OCI-M2 (cell line): ENCODE measurements around the gene GNLY.

ENCODE experiments used
- DNase-seq: peaks from one replicate; lab custom pipeline; 2025; ENCODE audit not compliant: unreplicated experiment; lab: John Stamatoyannopoulos, UW

GNLY gene

DNA sequence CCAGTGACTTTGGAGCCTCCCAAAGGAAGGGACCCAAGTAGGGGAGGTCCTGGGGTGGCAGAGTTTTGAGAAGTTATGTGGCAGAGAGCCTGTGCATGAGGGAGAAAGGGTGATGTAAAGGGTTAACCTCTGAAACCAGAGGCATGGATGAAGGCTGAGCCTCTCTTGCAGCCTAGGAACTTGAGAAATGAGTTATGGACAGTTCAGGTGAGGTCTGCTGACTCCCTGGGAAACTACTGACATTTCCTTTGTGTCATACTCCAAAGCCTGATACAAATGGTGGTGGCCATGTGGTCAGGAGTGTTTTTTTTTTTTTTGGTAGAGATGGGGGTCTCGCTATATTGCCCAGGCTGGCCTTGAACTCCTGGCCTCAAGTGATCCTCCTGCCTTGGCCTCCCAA lies 12.4 kb upstream of the GNLY start:
- no peak for DNase-seq

DNA sequence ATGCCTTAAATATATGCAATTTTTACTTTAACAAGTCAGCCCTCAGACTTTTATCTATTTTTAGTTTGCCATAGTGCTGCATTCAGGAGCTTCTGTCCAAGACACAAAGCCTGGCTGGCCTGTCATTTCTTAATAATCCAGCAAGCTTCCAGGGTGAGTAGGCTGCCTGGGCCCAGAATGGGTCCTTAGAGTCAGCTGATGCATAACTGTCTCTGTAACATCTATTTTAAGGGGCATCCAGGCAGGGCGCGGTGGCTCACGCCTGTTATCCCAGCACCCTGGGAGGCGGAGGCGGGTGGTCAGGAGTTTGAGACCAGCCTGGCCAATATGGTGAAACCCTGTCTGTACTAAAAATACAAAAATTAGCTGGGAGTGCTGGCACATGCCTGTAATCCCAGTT lies 11.8 kb upstream of the GNLY start:
- no peak for DNase-seq

DNA sequence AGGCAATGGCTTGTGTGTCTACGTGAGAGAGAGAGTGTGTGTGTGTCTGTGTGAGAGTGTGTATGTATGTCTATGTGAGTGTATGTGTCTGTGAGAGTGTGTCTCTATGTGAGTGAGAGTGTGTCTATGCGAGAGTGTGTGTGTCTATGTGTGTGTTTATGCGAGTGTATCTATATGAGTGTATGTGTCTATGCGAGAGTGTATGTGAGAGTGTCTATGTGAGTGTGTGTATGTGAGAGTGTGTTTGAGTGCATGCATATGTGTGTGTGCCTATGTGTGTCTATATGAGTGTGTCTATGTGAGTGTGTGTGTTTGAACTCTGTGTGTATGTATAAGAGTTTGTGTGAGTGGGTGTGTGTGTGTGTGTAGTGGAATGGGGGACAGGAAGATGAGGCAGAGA lies 9.8 kb upstream of the GNLY start:
- DNase-seq = no peak

DNA sequence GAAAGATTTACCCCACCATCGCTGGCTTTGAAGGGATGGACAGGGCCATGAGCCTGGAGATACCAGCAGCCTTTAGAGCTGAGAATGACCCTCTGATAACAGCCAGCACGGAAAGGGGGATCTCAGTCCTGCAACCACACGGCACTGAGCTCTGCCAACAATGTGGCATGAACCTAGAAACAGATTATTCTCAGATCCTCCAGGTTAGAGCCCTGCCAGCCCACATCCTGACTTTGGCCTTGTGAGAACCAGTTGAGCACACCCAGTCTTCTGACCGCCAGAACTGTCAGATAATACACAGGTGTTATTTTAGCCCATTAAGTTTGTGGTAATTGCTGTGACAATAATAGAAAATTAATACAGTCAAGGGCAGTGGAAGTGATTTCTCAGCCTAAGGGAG lies 9.4 kb upstream of the GNLY start:
- no peak for DNase-seq

DNA sequence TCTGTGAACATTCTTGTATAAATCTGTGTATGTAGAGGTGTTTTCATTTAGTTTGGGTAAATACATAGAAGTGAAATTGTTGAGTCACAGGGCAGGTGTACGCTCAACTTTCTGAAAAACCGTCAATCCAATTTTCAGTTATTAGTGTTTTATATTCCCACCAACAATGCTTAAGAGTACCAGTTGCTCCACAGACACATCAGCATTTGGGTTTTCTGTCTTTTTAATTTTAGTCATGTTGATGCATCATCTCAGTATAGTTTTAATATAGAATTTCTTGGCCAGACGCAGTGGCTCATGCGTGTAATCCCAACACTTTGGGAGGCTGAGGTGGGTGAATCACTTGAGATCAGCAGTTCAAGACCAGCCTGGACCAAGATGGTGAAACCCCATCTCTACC lies 3.2 kb upstream of the GNLY start:
- no peak for DNase-seq

DNA sequence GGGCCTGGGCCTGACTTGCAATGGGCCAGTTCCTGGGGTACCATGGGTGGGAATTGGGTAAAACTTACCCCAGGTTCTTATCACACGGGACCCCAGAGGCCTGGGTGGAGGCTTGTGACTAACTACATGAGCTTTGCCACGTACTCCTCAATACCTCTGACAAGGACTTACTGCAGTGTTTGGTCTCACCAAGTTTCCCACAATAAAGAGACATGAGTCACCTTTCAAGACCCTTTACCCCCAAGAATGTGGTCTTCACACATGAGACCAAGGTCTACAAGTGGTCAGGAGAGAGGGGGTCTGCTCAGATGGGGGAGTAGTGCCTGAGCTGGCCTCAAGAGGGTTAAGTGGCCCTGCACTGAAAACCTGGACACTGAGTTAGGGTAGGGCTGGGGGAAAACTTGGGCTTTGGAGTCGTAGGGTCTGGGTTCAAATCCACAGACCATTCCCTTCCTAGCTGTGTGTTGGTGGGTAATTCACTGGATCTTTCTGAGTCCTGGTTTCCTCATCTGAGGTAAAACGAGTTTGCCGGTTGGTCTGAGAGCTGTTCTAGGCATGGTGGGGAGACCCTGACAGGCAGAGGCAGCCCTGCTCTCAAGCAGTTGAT lies 2.0 kb upstream of the GNLY start:
- no peak for DNase-seq

DNA sequence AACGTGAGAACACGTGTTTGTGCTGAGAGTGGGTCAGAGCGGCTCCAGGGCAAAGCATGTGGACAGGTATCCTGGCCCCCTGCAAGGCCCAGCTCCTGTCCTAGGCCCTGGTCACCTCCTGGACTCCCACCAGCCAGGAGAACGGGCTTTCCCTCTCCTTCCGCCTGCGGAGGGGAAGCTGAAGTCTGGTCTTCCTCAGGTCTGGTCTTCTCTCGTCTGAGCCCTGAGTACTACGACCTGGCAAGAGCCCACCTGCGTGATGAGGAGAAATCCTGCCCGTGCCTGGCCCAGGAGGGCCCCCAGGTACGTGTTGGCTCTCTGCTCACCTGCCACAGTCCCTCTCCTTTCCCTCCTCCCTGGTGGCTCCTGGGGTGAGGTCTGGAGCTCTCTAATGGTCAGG lies 963 bp downstream of the GNLY start:
- DNase-seq = no peak

DNA sequence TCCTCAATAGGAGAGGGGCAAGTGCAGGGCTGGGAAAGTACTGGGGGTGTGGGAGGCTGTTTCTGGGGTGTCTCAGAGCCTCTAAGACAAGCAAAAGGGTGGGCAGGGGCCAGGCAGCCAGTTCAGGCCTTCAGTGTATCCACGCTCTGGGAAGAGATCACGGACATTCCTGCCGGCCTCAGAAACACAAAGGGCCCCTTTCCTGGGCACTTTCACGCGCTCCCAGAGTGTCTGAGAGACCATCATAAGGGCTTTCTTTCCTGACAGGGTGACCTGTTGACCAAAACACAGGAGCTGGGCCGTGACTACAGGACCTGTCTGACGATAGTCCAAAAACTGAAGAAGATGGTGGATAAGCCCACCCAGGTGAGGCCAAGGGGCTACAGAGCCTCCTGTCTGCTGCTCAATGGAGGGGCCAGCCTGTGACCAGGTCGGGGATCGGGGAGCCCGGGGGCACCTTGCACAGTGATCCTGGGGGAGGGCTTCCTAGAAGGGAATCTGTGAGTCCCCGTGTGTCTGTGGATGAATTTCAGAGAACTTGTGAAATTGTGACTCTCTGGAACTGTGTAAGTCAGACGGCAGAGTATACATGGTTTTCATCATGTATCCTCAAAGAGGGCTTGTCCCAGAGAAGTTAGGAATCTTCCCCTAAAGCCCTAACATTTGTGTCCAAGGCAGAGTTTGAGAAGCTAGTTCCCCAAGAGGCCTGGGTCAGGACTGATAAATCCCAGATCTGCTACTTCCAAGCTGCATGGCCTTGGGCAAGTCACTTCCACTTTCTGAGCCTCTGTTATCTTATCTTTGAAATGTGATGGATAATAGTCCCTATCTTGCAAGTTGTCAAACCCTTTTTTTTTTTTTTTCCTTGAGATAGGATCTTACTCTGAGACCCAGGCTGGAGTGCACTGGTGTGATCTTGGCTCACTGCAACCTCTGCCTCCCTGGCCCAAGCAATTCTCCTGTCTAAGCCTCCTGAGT lies 1.8 kb downstream of the GNLY start:
- no peak for DNase-seq

DNA sequence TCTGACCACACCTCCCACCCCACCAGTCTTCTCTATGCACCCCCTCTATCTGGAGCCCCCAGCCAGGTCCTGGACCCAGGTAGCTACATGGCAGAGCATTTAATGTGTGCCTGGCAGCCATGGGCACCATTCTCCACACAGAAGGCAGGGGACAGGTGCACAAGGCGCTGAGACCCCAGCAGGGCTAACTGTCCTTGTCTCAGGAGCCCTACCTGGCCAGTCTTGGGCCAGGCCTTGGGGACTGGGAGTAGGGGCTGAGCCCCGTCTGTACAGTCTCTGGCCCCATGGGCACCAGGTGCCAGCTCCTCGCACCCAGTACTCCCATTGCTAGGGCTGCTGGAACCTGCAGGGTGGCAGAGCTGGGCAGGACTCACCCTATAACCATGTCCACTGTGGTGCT lies 2.9 kb downstream of the GNLY start:
- no peak for DNase-seq

DNA sequence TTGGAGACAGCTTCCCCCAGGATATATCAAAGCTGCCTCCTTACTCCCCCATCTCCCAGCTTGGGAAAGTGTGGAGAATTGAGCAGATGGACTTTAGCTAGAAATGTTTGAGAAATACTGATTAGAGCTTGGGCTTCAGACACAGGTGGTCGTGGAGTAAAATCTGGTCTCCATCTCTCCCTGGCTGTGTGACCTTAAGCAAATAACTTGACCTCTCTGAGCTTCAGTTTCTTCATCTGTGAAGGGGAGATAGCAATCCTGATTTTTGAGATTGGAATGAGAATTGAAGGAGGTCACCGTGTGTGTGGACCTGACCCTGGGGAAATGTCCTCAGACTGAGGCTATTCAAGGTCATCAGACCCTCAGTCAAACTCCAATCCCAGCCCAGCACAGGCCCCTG lies 3.6 kb downstream of the GNLY start:
- no peak for DNase-seq

DNA sequence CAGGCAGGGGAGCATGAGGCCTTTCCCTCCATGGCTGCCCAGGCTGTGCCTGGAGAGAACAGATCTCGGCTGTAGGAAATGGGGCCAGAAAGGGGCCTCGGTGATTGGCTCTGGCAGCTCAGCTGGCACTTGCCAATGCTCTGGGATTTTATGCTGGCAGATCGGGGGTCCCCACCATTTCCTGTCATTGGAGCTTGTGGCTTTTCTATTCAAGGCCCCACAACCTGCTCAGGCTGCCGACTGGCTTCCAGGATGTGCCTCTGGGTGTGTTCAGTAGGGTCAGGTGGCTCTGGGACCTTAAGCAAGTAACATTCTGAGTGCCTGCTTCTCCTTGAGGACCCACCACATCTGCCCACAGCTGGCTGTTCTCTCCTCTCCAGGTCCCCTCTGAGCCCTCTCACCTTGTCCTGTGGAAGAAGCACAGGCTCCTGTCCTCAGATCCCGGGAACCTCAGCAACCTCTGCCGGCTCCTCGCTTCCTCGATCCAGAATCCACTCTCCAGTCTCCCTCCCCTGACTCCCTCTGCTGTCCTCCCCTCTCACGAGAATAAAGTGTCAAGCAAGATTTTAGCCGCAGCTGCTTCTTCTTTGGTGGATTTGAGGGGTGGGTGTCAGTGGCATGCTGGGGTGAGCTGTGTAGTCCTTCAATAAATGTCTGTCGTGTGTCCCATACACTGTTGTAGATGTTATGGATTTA lies 4.2 kb downstream of the GNLY start:
- DNase-seq = no peak

DNA sequence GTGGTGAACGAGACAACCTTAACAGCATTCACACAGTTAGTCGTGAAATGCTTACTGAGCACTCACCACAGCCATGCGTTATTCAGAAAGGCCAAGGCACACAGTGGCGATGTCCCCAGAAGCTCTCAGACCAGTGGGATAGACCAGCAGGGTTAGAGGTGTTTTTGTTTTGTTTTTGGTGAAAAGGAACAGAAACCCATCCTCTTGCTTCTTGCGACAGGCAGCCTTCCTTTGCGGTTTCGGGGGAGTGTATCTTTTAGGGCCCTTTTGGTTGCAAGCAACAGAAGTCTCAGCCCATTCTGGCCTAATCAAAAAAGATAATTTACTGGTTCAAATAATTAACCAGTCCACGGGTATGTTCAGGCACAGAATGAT lies 4.7 kb downstream of the GNLY start:
- no peak for DNase-seq

DNA sequence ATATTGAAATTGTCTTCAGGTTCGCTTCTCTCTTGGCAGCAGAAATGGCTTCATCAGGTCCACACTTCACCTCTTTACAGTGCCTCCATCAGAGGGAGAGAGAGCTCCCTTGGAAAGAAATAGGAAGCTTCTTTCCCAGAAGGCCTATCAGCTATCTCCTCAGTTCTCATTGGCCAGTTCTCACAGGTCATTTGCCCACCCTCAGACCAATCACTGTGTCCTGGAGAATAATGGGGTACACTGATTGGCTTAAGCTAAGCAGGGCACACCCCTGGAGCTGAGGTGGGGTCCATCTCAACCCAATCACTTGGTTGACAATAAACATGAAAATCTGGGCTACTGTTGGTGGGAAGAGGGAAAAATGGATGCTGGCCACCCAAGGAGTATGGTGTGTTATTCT lies 5.2 kb downstream of the GNLY start:
- DNase-seq = no peak

DNA sequence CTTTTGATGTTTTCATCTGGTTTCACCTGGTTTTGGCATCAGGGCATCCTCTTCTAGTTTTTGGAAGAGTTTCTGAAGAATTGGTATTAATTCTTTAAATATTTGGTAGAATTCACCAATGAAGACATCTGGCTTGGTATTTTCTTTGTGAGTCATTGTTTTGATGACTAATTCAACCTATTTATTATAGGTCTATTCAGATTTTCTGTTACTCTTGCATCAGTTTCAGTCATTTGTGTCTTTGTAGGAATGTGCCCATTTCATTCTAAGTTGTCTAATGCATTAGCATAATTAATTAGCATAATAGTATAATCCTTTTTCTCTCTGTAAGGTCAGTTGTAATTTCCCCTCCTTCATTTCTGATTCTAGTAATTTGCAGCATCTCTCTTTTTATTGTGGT lies 8.0 kb downstream of the GNLY start:
- DNase-seq = no peak

DNA sequence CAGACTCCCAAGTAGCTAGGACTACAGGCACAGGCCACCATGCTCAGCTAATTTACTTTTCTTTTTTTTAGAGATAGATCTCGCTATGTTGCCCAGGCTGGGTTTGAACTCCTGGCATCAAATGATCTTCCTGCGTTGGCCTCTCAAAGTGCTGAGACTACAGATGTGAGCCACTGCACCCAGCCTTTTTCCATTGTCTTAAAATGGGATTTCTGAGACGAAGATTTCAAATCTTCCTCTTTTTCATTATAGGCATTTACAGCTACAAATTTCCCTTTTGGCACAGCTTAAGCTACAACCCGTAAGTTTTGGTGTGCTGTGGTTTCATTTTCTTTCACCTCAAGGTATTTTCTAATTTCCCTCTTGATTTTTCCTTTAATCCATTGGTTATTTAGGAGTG lies 8.6 kb downstream of the GNLY start:
- no peak for DNase-seq

DNA sequence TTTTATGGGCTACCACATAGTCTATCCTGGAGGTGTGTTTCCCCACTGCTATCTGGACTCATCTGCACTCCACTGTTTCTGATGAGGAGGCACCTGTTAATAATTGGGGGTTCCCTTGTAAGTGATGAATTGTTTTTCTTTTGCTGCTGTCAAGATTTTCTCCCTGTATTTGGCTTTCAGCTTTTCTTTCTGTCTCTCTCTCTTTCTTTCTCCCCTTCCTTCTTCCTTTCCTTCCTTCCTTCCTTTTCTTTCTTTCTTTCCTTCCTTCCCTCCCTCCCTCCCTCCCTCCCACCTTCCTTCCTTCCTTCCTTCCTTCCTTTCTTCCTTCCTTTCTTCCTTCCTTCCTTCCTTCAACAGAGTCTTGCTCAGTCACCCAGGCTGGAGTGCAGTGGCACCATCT lies 9.2 kb downstream of the GNLY start:
- no peak for DNase-seq

DNA sequence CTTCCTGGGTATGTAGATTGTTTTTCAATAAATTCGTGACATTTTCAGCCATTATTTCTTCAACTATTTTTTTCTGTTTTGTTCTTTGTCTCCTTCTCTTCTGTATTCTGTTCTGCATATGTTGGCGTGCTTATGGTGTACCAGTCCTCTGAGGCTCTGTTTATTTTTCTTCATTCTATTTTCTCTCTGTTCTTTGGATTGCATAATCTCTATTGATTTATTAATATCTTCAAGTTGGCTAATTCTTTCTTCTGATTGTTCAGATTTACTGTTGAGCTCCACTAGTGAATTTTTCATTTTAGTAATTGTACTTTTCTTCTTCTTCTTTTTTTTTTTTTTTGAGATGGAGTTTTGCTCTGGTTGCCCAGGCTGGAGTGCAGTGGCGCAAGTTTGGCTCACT lies 9.9 kb downstream of the GNLY start:
- DNase-seq = no peak

DNA sequence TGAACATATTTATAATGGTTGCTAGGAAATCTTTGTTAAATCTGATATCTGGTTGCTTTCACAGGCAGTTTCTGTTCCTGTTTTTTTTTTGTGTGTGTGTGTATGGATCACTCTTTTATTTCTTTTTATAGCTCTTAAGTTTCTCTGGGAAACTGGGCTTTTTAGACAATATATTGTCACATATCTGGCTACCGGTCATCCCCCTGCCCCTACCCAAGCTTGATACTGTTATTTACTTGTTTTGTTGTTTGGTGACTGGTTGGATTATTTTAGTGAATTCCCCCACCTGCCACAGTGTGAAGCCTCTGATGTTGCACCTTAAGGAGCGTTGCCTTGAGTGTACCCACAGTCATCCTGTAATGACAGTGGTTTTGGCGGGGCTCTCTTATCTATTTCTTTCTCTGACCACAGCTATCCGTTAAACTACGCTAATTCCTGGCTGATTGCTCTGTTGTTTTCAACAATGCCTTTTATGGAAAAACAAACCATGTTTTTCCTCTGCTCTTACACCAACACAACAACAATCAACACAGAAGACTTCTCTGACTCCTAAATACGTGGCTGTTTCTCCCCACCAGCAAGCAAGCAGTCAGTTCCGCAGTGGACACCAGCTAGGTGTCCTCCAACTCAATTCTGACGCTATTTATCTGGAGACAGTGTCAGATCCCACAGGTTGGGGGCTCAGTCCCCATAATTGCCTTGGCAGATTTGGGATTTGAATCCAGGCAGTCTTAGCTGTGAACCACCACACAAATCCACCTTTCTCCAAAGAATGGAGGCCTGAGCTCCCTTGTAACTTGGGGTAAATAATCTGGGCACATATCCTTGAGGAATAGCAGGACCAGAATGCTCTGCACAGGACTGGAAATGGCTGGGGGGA lies 10.9 kb downstream of the GNLY start:
- no peak for DNase-seq

DNA sequence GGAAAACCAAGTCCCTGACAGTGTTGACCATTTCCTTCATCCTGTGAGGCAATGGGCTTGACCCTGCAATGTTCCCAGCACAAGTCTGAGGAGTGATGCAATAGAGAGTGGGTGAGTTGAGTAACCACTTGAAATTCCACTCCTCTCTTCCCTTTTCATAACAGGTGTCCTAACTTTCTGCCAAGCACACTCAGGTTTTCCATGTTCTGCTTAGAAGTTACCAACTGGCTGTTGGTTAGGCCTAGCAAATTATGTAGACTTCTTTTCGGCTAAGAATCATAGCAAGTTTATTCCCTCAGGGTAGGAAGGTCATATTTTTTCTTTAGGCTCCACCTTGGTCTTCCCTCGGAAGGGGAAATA lies 11.5 kb downstream of the GNLY start:
- DNase-seq = no peak

DNA sequence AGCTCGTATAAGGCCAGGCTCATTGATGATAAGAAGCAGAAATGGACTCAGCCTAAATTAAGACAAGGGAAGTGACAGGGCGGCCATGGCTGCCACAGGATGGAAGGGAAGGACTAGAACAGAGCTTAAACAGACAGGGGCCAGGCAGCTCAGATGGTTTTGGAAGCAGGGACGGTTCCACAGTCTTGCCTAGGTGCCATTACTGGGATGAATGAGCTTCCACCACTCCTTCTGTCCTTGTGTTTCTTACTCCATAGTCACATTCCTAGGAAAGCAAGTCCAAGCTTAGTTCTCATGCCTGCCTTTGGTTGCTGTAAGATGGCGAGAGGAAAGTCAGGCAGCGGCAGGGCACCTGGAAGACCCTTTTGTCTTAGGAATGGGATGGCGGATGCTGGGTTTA lies 11.9 kb downstream of the GNLY start:
- no peak for DNase-seq

DNA sequence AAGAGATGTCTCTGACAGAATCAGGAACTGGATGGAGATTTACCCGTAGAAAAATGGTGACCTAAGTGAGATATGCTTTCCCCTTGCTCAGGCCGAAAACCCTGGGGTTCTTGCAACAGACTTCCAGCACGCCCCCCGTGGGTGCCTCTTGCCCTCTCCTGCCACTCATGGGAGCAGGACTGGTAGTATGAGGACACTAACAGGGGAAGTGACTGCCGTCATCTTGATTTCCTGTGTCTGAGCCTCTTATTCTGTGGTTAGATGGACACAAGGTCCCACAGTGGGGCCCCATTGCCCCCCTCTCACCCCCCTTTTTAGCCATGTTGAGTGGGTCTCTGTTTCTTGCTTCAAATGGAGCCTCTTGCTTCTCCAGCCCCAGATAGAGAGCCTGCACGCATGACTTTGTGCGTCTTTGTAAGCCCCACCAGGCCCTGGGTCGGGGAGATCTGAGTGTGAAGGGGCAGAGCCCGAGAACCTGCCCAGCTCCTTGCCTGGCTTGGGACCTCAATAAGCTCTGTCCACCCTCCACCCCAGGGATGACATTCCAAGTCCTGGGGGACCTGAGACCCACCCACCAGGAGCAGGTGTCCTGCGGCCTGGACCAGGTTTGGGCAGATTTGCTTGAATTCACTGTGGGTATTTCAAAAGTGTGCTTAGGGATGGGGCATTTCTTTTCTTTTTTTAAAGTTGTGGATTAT lies 12.6 kb downstream of the GNLY start:
- no peak for DNase-seq
